Lung (tissue), 12 donors: ENCODE measurements around the gene CYP2D6. TPM values are rescaled to one million over a fixed set of nuclear protein-coding genes. Genes with fewer than 3 reads are reported as not detected.
"Not testable (repeated sequence)": the region's sequence is repeated elsewhere in the genome, so short reads cannot be mapped to it uniquely, and the experiment has no call there.

Source experiments
- ATAC-seq: fragments of 200-7000 bp; cut with Tn5 transposase; one replicate; pipeline ENCODE4 v1.9.1; 2020; ENCODE audit warnings: moderate number of reproducible peaks; ENCODE audit not compliant: insufficient read depth, low FRiP score
- DNase-seq, 3 donors: peaks; one replicate each; pipeline ENCODE4 v3.0.0-alpha.2; 2013 to 2017
- H3K27ac ChIP-seq, 2 donors: one replicate each; pipeline ENCODE4 v1.5.1; 2013; ENCODE audit warnings: mild to moderate bottlenecking in 2 of 2, moderate library complexity in 2 of 2, control low read depth in 1 of 2, inconsistent platforms in 1 of 2, low read depth in 1 of 2, low read length in 1 of 2
- H3K27me3 ChIP-seq, 3 donors: one replicate each; pipeline ENCODE4 v1.5.1; 2013; ENCODE audit warnings: low read length in 2 of 3; ENCODE audit not compliant: control insufficient read depth in 3 of 3, insufficient read depth in 3 of 3
- H3K36me3 ChIP-seq, 4 donors: one replicate each; pipeline ENCODE4 v1.5.1; 2013; ENCODE audit warnings: low read length in 4 of 4, mild to moderate bottlenecking in 1 of 4, moderate library complexity in 1 of 4; ENCODE audit not compliant: control insufficient read depth in 4 of 4, insufficient read depth in 4 of 4
- H3K4me1 ChIP-seq, 5 donors: one replicate each; pipeline ENCODE4 v1.5.1; 2013; ENCODE audit warnings: low read length in 5 of 5, mild to moderate bottlenecking in 2 of 5, moderate library complexity in 1 of 5; ENCODE audit not compliant: control insufficient read depth in 5 of 5, insufficient read depth in 5 of 5
- H3K4me3 ChIP-seq: one replicate; pipeline ENCODE4 v1.5.1; 2013; ENCODE audit warnings: mild to moderate bottlenecking, control low read depth, moderate library complexity
- H3K9ac ChIP-seq, 2 donors: one replicate each; pipeline ENCODE4 v1.5.1; 2013; ENCODE audit warnings: low read length in 2 of 2, control low read depth in 1 of 2; ENCODE audit not compliant: insufficient read depth in 1 of 2
- H3K9me3 ChIP-seq, 4 donors: one replicate each; pipeline ENCODE4 v1.5.1; 2013; ENCODE audit warnings: low read length in 3 of 4, mild to moderate bottlenecking in 1 of 4, moderate library complexity in 1 of 4; ENCODE audit not compliant: control insufficient read depth in 4 of 4, insufficient read depth in 3 of 4
- WGBS, 2 donors: extraction: QIAGEN DNeasy Blood & Tissue Kit; methylation state at CpG; one replicate each; pipeline ENCODE4 v1.1.7; 2013; 5-methylcytosine and 5-hydroxymethylcytosine counted together
- polyA plus RNA-seq, 2 donors: library from polyadenylated mRNA; stranded (reverse); fragments of 200-250 nt; gene quantifications; one replicate each; pipeline ENCODE4 v1.2.1, GENCODE V29; 2013
- total RNA-seq, 2 donors: library from RNA; depleted of rRNA in 1 of 2; stranded (reverse); fragments of >200 nt in 1 of 2; gene quantifications; one replicate each; pipeline ENCODE4 v1.2.1, GENCODE V29; 2014 to 2021
- TF ChIP-seq, protein P1 (sequence below): IDR thresholded peaks from 2 replicates; pipeline ENCODE4 v1.5.1; 2012; ENCODE audit warnings: mild to moderate bottlenecking; ENCODE audit errors: control extremely low read depth, extremely low read depth
- donor health status: control.
- donor health status: control.
- donor health status: Bipolar disorder and iron deficiency.
- donor health status: healthy.
- donor health status: DM: yes; HTN: yes; CAD: no.

The CYP2D6 gene
- total and polyA plus RNA-seq, 4 donors, result 0.80 to 1.3 (median 1.1) TPM

DNA sequence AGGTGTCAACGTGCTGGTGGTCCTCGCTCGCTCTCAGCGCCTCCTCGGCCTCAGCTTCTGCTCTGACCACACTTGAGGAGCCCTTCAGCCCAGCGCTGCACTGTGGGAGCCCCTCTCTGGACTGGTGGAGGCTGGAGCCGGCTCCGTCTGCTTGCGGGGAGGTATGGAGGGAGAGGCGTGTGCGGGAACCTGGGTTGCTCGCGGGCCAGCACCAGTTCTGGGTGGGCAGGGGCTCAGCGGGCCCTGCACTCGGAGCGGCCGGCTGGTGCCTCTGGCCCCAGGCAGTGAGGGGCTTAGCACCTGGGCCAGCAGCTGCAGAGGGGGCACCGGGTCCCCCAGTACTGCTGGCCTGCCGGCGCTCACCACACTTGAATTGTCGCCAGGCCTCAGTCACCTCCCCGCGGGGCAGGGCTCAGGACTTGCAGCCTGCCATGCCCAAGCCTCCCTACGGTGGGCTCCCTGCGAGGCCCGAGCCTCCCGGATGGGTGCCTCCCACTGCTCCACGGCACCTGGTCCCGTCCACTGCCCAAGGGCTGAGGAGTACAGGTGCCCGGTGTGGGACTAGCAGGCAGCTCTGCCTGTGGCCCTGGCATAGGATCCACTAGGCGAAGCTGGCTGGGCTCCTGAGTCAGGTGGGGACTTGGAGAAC is 7.6 kb upstream of the CYP2D6 start:
- no peak for ATAC-seq
- no peaks in the 10 kb centered on the region for H3K4me1 ChIP-seq
- no peak overlapping the region for H3K4me3 ChIP-seq
- DNase-seq, result no peak
- no peak overlapping the region for H3K9ac ChIP-seq
- H3K27me3 ChIP-seq, result no peaks in the 10 kb centered on the region
- TF ChIP-seq, protein P1, sequence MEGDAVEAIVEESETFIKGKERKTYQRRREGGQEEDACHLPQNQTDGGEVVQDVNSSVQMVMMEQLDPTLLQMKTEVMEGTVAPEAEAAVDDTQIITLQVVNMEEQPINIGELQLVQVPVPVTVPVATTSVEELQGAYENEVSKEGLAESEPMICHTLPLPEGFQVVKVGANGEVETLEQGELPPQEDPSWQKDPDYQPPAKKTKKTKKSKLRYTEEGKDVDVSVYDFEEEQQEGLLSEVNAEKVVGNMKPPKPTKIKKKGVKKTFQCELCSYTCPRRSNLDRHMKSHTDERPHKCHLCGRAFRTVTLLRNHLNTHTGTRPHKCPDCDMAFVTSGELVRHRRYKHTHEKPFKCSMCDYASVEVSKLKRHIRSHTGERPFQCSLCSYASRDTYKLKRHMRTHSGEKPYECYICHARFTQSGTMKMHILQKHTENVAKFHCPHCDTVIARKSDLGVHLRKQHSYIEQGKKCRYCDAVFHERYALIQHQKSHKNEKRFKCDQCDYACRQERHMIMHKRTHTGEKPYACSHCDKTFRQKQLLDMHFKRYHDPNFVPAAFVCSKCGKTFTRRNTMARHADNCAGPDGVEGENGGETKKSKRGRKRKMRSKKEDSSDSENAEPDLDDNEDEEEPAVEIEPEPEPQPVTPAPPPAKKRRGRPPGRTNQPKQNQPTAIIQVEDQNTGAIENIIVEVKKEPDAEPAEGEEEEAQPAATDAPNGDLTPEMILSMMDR, result no peak
- no peak overlapping the region for H3K27ac ChIP-seq
- 88 to 93% methylated on average over 31 of the region's 31 CpGs for WGBS, 2 donors
- peaks cover 0 to 3% (median 0%) of the 10 kb centered on the region in 4 donors for H3K9me3 ChIP-seq
- peaks cover 0 to 9% (median 0%) of the 10 kb centered on the region in 4 donors for H3K36me3 ChIP-seq

DNA sequence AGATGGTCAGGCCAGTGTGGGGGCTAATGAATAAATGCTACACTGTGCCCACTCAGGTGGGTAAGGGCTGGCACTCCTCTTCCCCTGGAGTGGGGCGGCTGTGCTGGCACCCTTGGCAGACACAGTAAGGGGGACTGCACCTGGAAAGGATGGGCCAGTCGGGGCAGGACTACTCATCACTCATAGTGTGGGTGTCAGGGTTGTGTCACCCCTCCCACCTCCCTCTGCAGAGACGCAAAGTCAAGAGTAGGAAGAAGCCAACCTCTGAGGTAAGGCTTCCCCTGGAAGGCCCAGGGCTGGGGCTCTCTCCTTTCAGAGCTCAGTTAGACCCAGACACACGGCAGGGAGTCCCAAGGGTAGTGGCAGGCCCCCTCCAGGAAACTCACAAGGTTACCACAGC is 5.1 kb upstream of the CYP2D6 start:
- WGBS, 2 donors, result no CpG with 5 or more reads among the region's 4 CpGs
- H3K36me3 ChIP-seq, H3K27me3 ChIP-seq, H3K9me3 ChIP-seq, ATAC-seq, H3K27ac ChIP-seq, H3K4me1 ChIP-seq, DNase-seq, H3K9ac ChIP-seq, H3K4me3 ChIP-seq: not testable (repeated sequence)

DNA sequence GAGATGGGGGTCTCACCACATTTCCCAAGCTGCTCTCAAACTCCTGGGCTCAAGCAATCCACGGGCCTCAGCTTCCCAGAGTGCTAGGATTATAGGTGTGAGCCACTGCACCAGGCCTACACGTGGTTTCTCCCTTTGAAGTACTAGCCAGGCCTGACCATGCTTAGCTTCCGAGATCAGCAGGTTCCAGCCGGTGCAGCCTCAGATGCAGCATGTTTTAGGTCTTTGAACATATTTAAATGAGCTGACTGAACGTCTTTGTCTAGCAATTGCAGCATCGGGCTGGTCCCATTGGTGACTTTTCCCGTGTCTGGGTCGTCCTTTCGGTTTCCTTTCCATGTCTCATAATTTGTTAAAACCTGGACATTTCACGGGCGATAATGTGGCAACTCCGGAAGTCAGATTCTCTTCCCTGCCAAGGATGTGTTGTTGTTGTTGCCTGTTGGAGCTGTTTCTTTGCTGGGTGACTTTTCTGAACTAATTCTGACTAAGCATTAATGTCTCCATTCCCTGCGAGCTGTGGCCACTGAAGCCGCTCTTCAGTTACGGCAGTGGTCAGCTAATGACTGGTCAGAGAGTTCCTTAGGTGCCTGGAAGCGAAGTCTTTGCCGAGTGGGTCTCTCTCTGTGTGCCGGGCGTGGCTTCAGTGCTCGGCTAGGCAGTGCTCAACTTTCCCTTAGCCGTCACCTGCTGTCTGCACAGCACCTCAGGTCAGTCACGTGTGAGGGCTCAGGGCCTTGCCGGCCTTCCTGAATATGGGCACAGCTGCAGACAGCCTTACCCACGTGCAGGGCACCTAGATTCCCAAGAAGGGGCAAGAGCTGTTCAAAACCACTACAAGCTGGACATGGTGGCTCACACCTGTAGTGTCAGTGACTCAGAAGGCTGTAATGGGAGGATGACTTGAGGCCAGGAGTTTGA is 3.8 kb upstream of the CYP2D6 start:
- peaks cover 0 to 3% (median 0%) of the 10 kb centered on the region in 5 donors for H3K4me1 ChIP-seq
- peaks cover 0 to 4% (median 0%) of the 10 kb centered on the region in 4 donors for H3K9me3 ChIP-seq
- no peak overlapping the region for H3K27ac ChIP-seq
- H3K27me3 ChIP-seq, result no peaks in the 10 kb centered on the region
- no peak overlapping the region for H3K4me3 ChIP-seq
- ATAC-seq, result no peak
- peaks cover 0 to 4% (median 0%) of the 10 kb centered on the region in 4 donors for H3K36me3 ChIP-seq
- peak in 1 of 3 donors; percentile 20 for DNase-seq
- WGBS, 2 donors, result 77 to 89% methylated on average over 24 of the region's 24 CpGs
- H3K9ac ChIP-seq, result no peak overlapping the region
- TF ChIP-seq, protein P1, result no peak

DNA sequence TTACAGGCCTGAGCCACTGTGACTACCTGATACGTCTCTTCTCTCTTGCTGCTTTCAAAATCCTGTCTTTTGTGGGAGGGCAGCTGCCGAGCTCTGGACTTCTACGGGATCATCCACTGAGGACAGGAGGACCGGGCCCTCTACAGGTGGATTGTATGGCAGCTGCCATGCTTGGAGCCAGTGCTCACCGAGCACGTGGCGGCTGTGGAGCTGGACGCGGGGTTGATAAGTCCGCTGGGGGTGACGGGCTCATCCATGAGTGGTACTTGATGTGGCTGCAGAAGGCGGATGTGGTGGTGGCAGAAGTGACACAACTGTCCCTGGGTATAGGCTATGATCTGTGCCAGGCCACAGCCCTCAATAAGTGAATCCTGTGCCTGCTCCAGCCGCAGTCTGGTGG is 1.8 kb upstream of the CYP2D6 start:
- Histone ChIP-seq H3K36me3 (peaks cover 0 to 2% (median 0%) of the 10 kb centered on the region in 4 donors), H3K4me3 (no peak overlapping the region), H3K4me1 (peaks cover 0 to 6% (median 0%) of the 10 kb centered on the region in 5 donors), H3K9ac (no peak overlapping the region), H3K9me3 (peaks cover 0 to 2% (median 0%) of the 10 kb centered on the region in 4 donors), H3K27ac (no peak overlapping the region), H3K27me3 (no peaks in the 10 kb centered on the region)
- 79 to 85% methylated on average over 13 of the region's 13 CpGs for WGBS, 2 donors
- DNase-seq (no peak), ATAC-seq (no peak)
- TF ChIP-seq, protein P1, result no peak
